HG03045 (cell line): ENCODE results near the gene CD83.
"Not testable (repeated sequence)": the region's sequence is repeated elsewhere in the genome, so short reads cannot be mapped to it uniquely, and the experiment has no call there.

Source experiments
- ATAC-seq: cut with Tn5 transposase; IDR thresholded peaks from one replicate; pipeline ENCODE4 v1.9.1; 2021; ENCODE audit warnings: mild to moderate bottlenecking, moderate library complexity; ENCODE audit not compliant: unreplicated experiment

The CD83 gene

DNA sequence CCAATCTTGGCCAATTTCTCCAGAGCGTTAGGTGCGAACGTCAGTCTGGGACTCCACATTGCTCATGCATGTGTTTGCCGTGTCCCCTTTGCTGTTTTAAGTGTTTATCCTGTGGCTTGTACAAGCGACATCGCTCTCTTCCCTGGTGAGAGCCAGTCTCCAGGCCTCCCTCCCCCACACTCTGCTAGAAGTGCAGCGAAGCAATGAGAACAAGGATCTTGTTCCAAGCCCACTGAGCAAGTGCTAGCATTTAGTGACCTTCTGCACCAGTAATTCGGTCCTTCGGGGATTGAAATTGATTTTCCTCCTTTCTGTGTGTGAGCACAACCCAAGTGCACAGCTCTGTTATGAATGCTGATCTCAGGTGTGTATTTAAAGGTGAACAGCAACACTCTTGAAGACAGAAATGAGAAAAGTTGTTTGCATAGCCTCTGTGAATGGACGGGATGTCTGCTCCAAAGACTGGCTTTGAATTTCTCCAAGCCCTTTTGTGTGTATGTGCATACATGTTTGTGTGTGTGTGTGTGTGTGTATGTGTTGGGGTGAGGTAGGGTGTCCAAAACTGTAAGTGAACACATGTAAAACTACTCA lies 29.0 kb downstream of the CD83 start:
- no peak for ATAC-seq

DNA sequence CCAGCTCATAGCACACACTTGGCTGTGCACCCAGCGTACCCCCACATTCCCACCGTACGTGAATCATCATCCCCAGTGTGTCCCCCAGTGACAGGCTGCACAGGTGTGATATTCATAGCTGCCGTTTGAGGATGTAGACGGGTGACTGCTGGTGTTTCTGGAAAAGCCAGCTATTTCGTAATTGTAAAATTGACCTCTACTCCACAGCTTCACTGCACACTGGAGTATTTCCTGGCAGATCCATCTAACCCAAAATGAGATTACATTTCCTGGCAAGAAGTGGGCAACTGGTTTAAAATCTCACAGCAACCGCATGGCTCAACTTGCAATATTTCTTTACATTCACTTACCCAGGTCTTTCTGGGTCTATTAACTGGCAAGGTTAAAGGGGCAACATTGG lies 30.3 kb downstream of the CD83 start:
- ATAC-seq = no peak

GRCh38 chr6:14148471-14148870 lies 30.9 kb downstream of the CD83 start:
- no peak for ATAC-seq

GRCh38 chr6:14149053-14149738 lies 31.6 kb downstream of the CD83 start:
- no peak for ATAC-seq

DNA sequence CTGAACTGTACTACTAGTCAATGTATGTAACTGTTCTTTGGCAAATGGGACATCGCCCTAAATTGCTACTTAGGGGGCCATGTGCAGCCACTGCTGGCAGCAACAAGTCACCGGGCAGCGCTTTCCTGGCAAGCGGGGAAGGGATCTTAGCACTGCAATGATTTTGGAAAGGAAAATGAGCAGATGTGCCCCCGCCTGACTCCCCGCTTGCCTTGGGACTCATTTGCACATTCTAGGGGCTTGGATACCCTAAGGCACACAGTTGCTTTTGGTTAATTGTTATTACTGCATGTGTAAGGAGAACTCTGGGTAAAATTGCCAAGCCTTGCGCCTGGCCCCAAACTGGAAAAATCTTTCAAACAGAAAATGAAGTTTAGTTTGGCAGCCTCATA lies 32.2 kb downstream of the CD83 start:
- no peak for ATAC-seq

GRCh38 chr6:14151300-14151699 lies 33.7 kb downstream of the CD83 start:
- ATAC-seq = not testable (repeated sequence)

DNA sequence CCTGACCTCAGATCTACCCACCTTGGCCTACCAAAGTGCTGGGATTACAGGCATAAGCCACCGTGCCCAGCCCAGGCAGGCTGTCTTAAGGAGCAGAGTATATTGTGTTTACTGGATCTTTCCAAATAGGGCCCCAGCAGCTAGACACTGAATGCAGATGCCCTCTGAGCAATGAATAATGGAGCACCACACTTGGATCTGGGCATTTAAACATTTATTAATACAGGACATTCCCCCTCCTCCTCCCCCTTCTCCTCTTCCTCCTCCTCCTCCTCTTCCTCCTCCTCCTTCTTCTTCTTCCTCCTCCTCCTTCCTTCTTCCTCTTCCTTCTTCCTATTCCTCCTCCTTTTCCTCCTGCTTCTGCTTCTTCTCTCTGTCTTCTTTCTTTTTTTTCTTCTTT lies 34.2 kb downstream of the CD83 start:
- ATAC-seq = no peak

- no peak for ATAC-seq
Observed at GRCh38 chr6:14153228-14153627, 35.7 kb downstream of the CD83 start.

DNA sequence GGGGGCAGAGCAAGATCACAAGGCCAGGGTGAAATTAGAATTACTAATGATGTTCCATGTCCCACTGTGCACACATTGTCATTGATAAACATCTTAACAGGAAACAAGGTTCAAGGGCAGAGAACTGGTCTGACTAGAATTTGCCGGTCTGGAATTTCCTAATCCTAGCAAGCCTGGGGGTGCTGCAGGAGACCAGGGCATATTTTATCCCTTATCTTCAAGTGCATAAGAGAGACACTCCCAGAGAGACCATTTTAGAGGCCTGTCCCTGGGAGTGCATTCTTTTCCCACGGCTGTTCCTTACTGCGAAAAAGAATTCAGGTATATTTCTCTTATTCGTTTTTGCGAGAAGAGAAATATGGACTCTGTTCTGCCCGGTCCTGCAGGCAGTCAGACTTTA lies 41.5 kb downstream of the CD83 start:
- ATAC-seq = no peak

GRCh38 chr6:14162826-14163225 lies 45.3 kb downstream of the CD83 start:
- ATAC-seq = no peak

DNA sequence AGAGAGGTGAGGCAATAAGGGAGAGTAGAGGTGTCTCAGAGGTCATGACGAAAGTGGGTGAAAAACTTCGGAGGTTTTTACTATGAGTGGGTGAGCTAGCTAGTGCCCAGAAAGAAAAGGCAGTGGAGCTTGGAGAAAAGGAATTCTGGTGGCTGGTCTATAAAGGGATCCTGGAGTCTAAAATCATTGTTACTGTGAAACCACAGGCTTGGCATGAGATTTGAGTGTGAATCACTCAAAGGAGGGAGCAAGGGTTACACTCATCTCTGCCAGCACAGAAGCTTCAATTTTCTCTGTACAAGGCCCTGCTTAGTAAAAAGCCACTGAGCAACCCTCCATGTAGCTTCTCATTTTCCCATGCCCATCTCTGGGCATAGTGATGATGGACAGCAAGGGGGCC lies 47.5 kb downstream of the CD83 start:
- ATAC-seq = no peak

- ATAC-seq = no peak
Observed at GRCh38 chr6:14166839-14167238, 49.3 kb downstream of the CD83 start.

DNA sequence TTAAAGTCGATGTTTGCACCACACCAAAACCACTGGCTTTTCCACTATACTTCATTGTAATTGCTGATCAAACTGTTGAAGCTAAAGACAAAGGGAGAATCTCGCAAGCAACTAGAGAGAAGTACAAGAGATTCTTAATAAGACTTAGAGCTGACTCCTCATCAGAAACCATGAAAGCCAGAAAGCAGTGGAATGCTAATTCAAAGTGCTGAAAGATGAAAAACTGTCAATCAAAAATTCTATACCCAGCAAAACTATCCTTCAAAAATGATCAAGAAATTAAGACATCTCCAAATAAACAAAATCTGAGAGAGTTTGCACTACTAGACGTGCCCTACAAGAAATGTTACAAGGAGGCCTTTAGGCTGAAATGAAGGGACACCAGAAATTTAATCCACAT lies 52.6 kb downstream of the CD83 start:
- ATAC-seq = no peak

DNA sequence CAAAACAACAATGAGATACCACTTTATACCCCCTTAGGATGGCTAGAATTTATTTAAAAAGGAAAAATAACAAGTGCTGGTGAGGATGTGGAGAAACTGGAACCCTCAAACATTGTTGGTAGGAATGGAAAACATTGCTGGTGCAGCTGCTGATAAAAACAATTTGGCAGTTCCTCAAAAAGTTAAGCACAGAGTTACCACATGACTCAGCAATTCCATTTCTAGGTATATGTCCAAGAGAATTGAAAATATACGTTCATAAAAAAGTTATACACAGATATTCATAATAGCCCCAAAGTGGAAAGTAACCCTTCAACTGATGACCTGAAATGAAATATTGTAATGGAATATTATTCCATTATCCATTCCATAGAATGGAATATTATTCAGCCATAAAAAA lies 55.0 kb downstream of the CD83 start:
- no peak for ATAC-seq

DNA sequence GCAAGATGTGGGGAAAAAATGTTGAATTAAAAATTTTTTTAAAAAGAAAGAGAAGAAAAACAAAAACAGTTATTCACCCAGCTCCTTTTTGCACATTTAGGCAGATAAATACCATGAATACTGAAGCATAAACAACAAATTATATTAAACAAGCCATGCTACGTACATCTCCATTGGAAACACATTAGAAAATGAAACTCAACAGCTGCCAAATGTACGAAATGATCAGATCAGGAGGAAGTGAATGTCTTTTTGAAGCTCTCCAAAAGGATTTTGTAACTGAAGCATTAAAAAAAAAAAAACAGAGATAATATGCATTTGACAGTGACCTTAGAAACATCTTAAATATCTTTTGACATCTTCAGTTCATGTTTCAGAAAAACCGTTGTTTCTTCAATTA lies 56.7 kb downstream of the CD83 start:
- ATAC-seq = no peak

- ATAC-seq = no peak
Observed at GRCh38 chr6:14174996-14175395, 57.4 kb downstream of the CD83 start.

GRCh38 chr6:14176429-14176828 lies 58.9 kb downstream of the CD83 start:
- no peak for ATAC-seq

DNA sequence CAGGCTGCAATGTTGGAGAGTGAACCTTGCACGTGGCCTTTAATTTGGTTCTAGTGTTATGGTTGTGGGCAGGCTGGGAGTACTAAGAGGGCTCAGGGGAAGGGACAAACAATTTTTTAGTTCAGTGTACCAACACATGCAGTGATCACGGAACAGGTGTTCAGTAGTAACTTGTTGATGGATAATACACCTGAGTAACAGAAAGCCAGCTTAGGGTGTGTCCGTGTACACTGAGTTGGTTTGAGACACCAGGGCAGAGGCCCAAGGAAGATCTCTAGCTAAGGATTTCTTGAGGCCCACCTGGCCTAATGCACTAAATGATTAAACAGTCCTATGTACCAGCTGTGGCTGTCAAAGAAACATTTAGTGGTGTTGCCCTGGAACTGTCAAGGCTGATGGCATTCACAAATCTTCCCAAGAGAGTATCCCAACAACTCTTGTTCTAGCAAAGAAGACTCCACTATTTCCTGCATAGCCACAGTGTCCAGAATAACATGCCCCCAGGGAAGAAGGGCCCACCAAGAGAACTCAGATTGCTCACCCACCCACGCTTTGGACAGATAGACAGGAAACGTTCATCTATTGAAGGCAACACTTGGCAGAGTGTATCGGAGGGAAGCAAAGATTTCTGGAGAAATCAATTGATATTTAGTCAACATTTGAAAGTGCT lies 60.0 kb downstream of the CD83 start:
- ATAC-seq = no peak

GRCh38 chr6:14178083-14178445 lies 60.5 kb downstream of the CD83 start:
- ATAC-seq = no peak

DNA sequence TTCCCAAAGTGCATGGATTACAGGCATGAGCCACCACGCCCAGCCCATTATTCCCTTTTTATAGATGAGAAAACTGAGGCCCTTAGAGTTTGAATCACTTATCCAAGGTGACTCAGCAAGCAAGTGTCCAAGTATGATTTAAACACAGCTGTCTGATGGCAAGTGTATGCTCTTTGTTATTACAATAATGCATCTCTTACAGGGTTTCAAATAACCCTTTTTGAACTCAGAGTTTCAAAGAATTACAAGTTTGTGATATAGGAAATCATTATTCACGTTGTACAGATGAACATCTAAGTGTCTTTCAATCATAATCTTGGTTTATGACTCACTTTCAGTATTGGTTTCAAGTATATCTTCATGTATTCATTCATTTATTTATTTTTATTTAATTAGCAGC lies 63.0 kb downstream of the CD83 start:
- ATAC-seq = no peak

DNA sequence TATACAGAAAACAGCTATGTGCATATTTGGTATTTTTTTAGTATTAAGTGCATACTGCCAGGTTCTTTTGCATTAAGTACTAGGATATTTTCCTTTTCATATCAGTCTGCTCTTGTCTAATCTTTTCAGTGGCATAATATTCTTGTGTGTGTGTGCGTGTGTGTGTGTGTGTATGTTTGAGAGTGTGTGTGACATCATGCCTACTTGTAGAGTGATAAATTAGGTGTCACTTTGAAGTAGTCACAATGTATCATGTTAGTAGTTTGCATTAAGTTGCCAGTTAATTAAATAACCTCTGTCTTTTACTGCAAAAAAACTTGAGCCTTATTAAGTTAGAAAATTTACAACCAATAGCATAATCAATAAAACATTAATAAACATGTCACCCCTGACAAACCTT lies 65.3 kb downstream of the CD83 start:
- no peak for ATAC-seq
